Measurements from ENCODE around the gene SAP25.

Gene SAP25

GRCh38 chr7:100573691-100574361 is at the start of gene SAP25:
TSS of gene SAP25 (minus strand) at chr7:100573900. CDS start at chr7:100573742, 158 bp downstream.
- no peak for DNase-seq (ENCODE audit: low read depth in 2 of 3, low spot score in 2 of 3)

- DNase-seq (ENCODE audit: low read depth in 2 of 3, low spot score in 2 of 3), result no peak
These were observed 47.9 kb upstream of the SAP25 start for GRCh38 chr7:100621554-100621953.

GRCh38 chr7:100620804-100621203 is 47.1 kb upstream of the SAP25 start:
- no peak for DNase-seq (ENCODE audit: low read depth in 2 of 3, low spot score in 2 of 3)

- no peak for DNase-seq (ENCODE audit: low read depth in 2 of 3, low spot score in 2 of 3)
These were observed 46.5 kb upstream of the SAP25 start for GRCh38 chr7:100620239-100620638.

- DNase-seq (ENCODE audit: low read depth in 2 of 3, low spot score in 2 of 3), result no peak
These were observed 40.7 kb upstream of the SAP25 start for GRCh38 chr7:100614308-100614861.

GRCh38 chr7:100613412-100614175 is 39.9 kb upstream of the SAP25 start:
- DNase-seq (ENCODE audit: low read depth in 2 of 3, low spot score in 2 of 3), result no peak

- DNase-seq (ENCODE audit: low read depth in 2 of 3, low spot score in 2 of 3), result no peak
These were observed 39.2 kb upstream of the SAP25 start for GRCh38 chr7:100612730-100613390.

GRCh38 chr7:100611983-100612729 is 38.5 kb upstream of the SAP25 start, which contains the start of gene MOSPD3:
TSS of gene MOSPD3 (plus strand) at chr7:100612540. CDS start at chr7:100612792, 252 bp downstream.
- peak; percentile 95 to 98 (median 97) for DNase-seq (ENCODE audit: low read depth in 2 of 3, low spot score in 2 of 3)

- no peak for DNase-seq (ENCODE audit: low read depth in 2 of 3, low spot score in 2 of 3)
These were observed 36.3 kb upstream of the SAP25 start for GRCh38 chr7:100609958-100610357.

GRCh38 chr7:100607111-100607510 is 33.4 kb upstream of the SAP25 start:
- no peak for DNase-seq (ENCODE audit: low read depth in 2 of 3, low spot score in 2 of 3)

- DNase-seq (ENCODE audit: low read depth in 2 of 3, low spot score in 2 of 3), result no peak
These were observed 32.6 kb upstream of the SAP25 start for GRCh38 chr7:100606313-100606712.

GRCh38 chr7:100604976-100605911 is 31.5 kb upstream of the SAP25 start:
- DNase-seq (ENCODE audit: low read depth in 2 of 3, low spot score in 2 of 3), result no peak

GRCh38 chr7:100604028-100604975 is 30.6 kb upstream of the SAP25 start:
- DNase-seq (ENCODE audit: low read depth in 2 of 3, low spot score in 2 of 3), result peak in 2 of 3 experiments; percentile 70 to 73

GRCh38 chr7:100603726-100604027 is 30.0 kb upstream of the SAP25 start:
- no peak for DNase-seq (ENCODE audit: low read depth in 2 of 3, low spot score in 2 of 3)

GRCh38 chr7:100602889-100603725 is 29.4 kb upstream of the SAP25 start:
- no peak for DNase-seq (ENCODE audit: low read depth in 2 of 3, low spot score in 2 of 3)

- DNase-seq (ENCODE audit: low read depth in 2 of 3, low spot score in 2 of 3), result no peak
These were observed 27.0 kb upstream of the SAP25 start for GRCh38 chr7:100600730-100601038.

- DNase-seq (ENCODE audit: low read depth in 2 of 3, low spot score in 2 of 3), result no peak
These were observed 26.4 kb upstream of the SAP25 start for GRCh38 chr7:100599911-100600729.
